HuH-7 (cell line): ENCODE data around the gene POLR1C.
A peak's percentile ranks its signal among the peaks of the same experiment; 100 is the strongest.
"Not testable (repeated sequence)": the region's sequence is repeated elsewhere in the genome, so short reads cannot be mapped to it uniquely, and the experiment has no call there.

Experiments used
- DNase-seq: peaks from one replicate; pipeline ENCODE4 v3.0.0; 2011; ENCODE audit warnings: low spot score

Gene POLR1C

DNA sequence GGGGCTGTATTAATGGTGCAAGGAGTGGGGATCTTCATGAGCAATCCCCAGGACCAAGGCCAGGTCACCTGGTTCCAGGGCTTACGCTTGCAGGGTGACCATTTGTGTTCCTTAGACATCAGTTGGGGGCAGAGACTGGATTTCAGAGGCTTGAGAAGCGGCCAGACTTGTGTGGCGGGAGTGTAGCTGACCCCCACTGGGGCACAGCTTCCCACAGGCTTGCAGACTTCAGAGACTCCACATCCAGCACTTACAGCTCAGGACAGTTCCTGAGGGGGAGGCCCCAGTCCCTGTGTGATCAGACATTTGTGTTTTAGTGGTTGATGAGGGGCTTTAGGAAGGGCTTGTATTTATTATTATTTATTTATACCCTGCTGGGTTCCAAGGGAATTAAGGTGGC lies 24.2 kb upstream of the POLR1C start:
- DNase-seq, result no peak

- DNase-seq, result no peak
These were observed 23.7 kb upstream of the POLR1C start for GRCh38 chr6:43493230-43493629.

DNA sequence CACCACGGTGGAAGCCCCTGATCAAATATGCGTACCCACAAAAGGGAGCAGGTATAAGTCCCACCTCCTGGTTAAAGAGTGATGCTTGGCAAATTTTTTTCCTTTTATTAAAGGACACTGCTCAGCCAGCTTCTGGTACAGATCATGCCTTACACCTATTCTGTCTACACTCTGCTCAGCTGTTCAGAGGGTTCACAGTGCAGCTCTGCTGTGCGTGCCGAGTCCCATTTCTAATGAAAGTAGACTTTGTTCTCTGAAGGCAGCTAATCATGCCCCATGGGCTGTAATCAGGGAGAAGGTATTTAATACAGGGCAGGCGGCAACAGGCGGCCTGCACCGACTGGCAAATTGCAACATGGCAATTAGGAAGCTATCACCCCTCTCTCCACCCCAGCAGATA lies 23.1 kb upstream of the POLR1C start:
- DNase-seq, result no peak

- no peak for DNase-seq
These were observed 22.6 kb upstream of the POLR1C start for GRCh38 chr6:43494321-43494720.

GRCh38 chr6:43494766-43495165 lies 22.1 kb upstream of the POLR1C start:
- DNase-seq, result no peak

GRCh38 chr6:43495409-43495941 lies 21.4 kb upstream of the POLR1C start:
- no peak for DNase-seq

DNA sequence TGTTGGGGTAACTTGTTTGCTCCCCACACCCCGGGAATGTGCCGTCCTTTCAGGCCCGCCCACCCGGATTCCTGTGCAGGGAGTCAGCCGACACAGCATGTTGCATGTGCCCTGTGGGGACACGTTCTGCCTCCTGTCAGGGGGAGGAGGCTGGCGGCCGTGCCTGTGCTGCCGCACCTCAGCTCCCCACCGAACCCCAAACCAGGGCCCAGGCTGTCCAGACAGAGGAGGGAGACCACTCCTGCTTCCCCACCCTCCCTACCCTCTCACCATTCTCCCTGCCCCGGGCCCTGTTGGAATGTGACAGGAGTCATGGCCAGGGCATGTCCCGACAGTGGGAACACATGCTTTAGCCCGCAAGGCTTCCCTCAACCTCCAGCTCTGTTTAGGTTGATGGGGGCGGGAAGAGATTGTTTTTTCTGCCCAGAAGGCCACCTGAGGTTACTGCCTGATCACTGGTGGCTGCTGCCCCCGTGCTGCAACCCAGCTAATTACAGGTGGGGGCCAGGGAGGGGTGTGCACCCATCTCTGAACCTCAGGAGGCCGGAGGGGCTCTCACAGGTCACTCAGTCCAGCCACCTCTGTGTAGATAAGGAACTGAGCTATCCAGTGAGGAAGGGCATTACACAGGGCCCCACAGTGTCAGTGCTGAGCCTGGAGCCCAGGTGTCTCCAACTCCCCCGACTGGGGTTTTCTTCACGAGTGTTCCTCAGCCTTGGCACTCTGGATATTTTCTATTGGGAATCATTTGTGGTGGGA lies 20.3 kb upstream of the POLR1C start:
- peak; percentile 61 for DNase-seq

DNA sequence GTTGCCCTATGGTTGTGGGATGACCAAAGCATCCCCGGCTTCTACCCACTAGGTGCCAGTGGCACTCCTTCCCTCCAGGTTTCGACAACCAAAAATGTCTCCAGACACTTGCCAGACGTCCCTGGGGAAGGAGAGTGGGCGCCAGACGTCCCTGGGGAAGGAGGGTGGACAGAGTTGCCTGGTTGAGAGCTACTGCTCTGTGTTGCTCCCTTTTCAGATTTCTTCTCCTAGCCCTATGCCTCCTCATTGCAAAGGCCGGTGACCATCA lies 19.8 kb upstream of the POLR1C start:
- DNase-seq, result no peak

GRCh38 chr6:43497689-43498088 lies 19.2 kb upstream of the POLR1C start:
- no peak for DNase-seq

GRCh38 chr6:43498291-43498690 lies 18.6 kb upstream of the POLR1C start:
- DNase-seq, result not testable (repeated sequence)

DNA sequence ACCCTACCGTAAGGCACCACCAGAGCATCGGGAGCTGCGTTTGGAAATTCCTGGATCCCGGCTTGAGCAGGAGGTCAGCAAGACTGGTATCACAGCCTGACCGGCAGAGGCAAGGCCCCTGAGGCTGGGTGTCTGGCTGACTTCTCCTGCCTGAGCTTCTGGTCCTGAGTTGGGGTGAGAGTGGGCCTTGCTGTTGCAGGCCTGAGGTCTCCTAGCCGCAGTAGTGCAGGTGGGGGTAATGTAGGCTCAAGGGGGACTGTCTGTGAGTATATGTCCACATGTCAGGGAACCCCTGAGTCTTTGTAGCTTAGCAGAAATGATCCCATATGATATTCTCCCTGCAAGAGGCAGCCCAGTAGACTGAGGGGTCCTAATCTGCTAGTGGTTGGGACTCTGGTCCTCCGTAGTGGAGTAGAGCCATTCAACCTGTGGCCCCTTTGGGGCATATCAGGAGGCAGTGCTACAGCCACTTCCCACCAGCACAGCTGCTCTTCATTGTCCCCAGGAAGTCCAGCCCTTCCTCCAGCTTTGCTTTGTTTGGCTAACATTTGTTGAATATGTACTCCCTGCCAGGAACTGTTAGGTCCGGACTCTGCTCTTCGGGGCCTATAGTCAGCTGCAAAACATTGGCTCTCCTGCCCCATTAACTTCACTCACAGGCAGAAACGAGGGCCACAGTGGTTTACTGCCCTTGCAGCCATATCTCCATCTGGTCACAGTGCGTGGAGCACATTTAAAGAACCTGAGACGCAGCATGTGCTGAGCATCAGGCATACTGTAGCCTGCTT lies 17.7 kb upstream of the POLR1C start:
- no peak for DNase-seq

DNA sequence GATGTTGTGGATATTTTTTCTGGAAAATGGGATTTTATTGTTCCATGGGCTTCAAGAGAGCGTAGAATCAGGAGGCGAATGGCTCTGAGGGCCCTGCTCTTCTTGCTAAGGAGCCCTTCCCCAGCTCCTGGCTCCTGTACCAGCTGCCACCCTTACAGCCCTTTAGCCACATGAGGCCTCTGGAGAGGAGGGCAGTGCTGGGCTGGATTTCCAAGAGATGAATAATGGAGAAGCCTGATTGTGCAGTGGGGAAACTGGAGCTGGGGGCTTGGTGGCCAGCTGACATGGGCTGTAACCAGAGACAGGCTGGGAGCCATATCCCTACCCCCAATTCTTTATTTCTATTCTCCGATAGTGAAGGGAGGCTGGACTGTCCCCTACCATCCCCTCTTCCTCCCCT lies 16.0 kb upstream of the POLR1C start:
- DNase-seq, result no peak

- no peak for DNase-seq
These were observed 14.2 kb upstream of the POLR1C start for GRCh38 chr6:43502666-43503065.

DNA sequence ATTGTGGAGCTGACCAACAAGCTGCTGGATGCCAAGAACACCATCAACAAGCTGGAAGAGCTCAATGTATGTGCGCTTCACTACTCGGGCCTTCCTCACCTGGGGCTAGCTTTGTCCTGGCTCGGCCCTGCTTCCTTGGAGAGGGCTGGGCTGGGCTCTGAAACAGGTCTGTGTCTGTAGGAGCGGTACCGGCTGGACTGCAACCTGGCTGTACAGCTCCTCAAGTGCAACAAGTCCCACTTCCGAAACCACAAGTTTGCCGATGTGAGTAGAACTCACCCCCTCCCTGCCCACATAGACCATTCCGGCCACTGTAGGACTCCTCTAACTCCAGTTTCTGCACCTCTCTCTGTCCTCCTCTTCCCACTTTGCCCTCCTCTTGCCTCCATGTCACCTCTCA lies 13.4 kb upstream of the POLR1C start:
- DNase-seq, result no peak

DNA sequence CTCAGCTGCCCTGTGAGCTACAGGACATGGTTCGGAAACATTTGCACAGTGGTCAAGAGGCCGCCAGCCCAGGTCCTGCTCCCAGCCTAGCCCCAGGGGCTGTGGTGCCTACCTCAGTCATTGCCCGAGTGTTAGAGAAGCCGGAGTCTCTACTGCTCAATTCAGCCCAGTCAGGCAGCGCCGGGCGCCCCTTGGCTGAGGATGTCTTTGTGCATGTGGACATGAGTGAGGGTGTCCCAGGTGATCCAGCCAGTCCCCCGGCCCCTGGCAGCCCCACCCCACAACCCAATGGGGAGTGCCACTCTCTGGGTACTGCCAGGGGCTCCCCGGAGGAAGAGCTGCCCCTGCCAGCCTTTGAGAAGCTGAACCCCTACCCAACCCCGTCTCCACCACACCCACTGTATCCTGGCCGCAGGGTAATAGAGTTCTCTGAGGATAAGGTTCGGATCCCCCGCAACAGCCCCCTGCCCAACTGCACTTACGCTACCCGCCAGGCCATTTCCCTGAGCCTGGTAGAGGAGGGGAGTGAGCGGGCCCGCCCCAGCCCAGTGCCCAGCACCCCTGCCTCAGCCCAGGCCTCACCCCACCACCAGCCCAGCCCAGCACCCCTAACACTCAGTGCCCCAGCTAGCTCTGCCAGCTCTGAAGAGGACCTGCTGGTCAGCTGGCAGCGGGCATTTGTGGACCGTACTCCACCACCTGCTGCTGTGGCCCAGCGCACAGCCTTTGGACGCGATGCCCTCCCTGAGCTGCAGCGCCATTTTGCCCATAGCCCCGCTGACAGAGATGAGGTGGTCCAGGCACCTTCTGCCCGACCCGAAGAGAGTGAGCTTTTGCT lies 11.9 kb upstream of the POLR1C start:
- DNase-seq, result no peak

GRCh38 chr6:43505718-43506117 lies 11.2 kb upstream of the POLR1C start:
- no peak for DNase-seq

DNA sequence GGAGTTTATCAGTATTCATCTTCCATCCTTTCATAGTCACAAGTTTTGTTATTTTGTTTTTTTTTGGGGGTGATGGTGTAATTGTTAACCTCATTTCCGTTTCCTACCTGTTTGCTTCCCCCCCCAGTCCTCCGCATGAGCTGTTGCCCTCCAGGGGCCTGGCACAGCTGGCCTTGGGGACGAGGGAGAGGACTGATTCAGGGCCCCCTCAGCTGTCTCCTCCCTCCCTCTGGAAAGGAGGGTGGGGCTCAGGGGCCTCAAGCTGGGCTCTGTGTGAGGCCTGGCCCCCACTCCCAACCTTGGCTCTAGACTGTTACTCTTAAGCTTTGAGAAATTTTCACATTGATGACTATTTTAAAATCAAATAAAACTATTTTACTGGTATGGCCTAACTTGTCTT lies 10.7 kb upstream of the POLR1C start:
- DNase-seq, result no peak

GRCh38 chr6:43506667-43507471 lies 10.0 kb upstream of the POLR1C start:
- DNase-seq, result peak; percentile 85

GRCh38 chr6:43508481-43509141 lies 8.3 kb upstream of the POLR1C start:
- no peak for DNase-seq

GRCh38 chr6:43509142-43509983 lies 7.5 kb upstream of the POLR1C start:
- no peak for DNase-seq
